Trophoblast cell (in vitro differentiated cells and primary cell): ENCODE data around the gene APOL3.
"Not testable (repeated sequence)": the region's sequence is repeated elsewhere in the genome, so short reads cannot be mapped to it uniquely, and the experiment has no call there.

Experiments
- DNase-seq, 2 donors: peaks; one replicate each; pipeline ENCODE4 v3.0.0-alpha.2; 2016
- H2AFZ ChIP-seq: 2 replicates; pipeline ENCODE4 v1.6.1; 2013; ENCODE audit warnings: low read length, moderate library complexity, mild to moderate bottlenecking; ENCODE audit not compliant: insufficient read depth, poor library complexity
- H2AK5ac ChIP-seq: 2 replicates; pipeline ENCODE4 v1.6.1; 2013; ENCODE audit warnings: mild to moderate bottlenecking, low read length
- H2BK120ac ChIP-seq: 2 replicates; pipeline ENCODE4 v1.6.1; 2013; ENCODE audit warnings: low read length, mild to moderate bottlenecking, moderate library complexity; ENCODE audit not compliant: insufficient read depth, poor library complexity
- H2BK12ac ChIP-seq: 2 replicates; pipeline ENCODE4 v1.6.1; 2013; ENCODE audit warnings: mild to moderate bottlenecking, low read length, moderate library complexity
- H2BK5ac ChIP-seq: 2 replicates; pipeline ENCODE4 v1.6.1; 2013; ENCODE audit warnings: low read length, low read depth, moderate library complexity, mild to moderate bottlenecking; ENCODE audit not compliant: poor library complexity
- H3K14ac ChIP-seq: 2 replicates; pipeline ENCODE4 v1.6.1; 2013; ENCODE audit warnings: mild to moderate bottlenecking, low read length
- H3K18ac ChIP-seq: 2 replicates; pipeline ENCODE4 v1.6.1; 2013; ENCODE audit warnings: mild to moderate bottlenecking, low read length
- H3K23ac ChIP-seq: 2 replicates; pipeline ENCODE4 v1.6.1; 2013; ENCODE audit warnings: low read length
- H3K27ac ChIP-seq: 2 replicates; pipeline ENCODE4 v1.5.1; 2013; ENCODE audit warnings: low read depth, mild to moderate bottlenecking, inconsistent platforms, low read length, moderate library complexity
- H3K27me3 ChIP-seq: 2 replicates; pipeline ENCODE4 v1.6.1; 2013; ENCODE audit warnings: inconsistent platforms, mild to moderate bottlenecking, low read length, moderate library complexity; ENCODE audit not compliant: insufficient read depth
- H3K36me3 ChIP-seq, 2 experiments: 1 replicate in 1 of 2; 2 replicates in 1 of 2; pipeline ENCODE4 v1.6.1; 2013; ENCODE audit warnings: low read length in 2 of 2, mild to moderate bottlenecking in 2 of 2, moderate library complexity in 1 of 2; ENCODE audit not compliant: insufficient read depth in 2 of 2, control insufficient read depth in 1 of 2
- H3K4ac ChIP-seq: 2 replicates; pipeline ENCODE4 v1.6.1; 2013; ENCODE audit warnings: low read depth, mild to moderate bottlenecking, low read length, moderate library complexity
- H3K4me1 ChIP-seq, 2 experiments: 1 replicate in 1 of 2; 2 replicates in 1 of 2; pipeline ENCODE4 v1.6.1; 2013; ENCODE audit warnings: low read length in 2 of 2, mild to moderate bottlenecking in 2 of 2, moderate library complexity in 1 of 2; ENCODE audit not compliant: insufficient read depth in 2 of 2, control insufficient read depth in 1 of 2
- H3K4me2 ChIP-seq: 2 replicates; pipeline ENCODE4 v1.6.1; 2013; ENCODE audit warnings: inconsistent platforms, mild to moderate bottlenecking, low read length, moderate library complexity
- H3K4me3 ChIP-seq: 2 replicates; pipeline ENCODE4 v1.5.1; 2013; ENCODE audit warnings: mild to moderate bottlenecking, low read depth, low read length, inconsistent platforms
- H3K79me1 ChIP-seq: one replicate; pipeline ENCODE4 v1.6.1; 2013; ENCODE audit warnings: low read length
- H3K79me2 ChIP-seq: 2 replicates; pipeline ENCODE4 v1.6.1; 2013; ENCODE audit warnings: low read length, mild to moderate bottlenecking; ENCODE audit not compliant: control insufficient read depth, insufficient read depth, poor library complexity
- H3K9ac ChIP-seq: 2 replicates; pipeline ENCODE4 v1.6.1; 2013; ENCODE audit warnings: mild to moderate bottlenecking, low read length
- H3K9me3 ChIP-seq: 2 replicates; pipeline ENCODE4 v1.6.1; 2013; ENCODE audit warnings: low read depth, mild to moderate bottlenecking, control low read depth, inconsistent platforms, low read length; ENCODE audit not compliant: insufficient read depth
- H4K12ac ChIP-seq: 2 replicates; pipeline ENCODE4 v1.6.1; 2013; ENCODE audit warnings: low read depth, mild to moderate bottlenecking, low read length, moderate library complexity
- H4K8ac ChIP-seq: 2 replicates; pipeline ENCODE4 v1.6.1; 2013; ENCODE audit warnings: low read depth, mild to moderate bottlenecking, low read length, moderate library complexity
- H4K91ac ChIP-seq: one replicate; pipeline ENCODE4 v1.6.1; 2013; ENCODE audit warnings: low read depth, mild to moderate bottlenecking, low read length, moderate library complexity
- WGBS: extraction: QIAGEN DNeasy Blood & Tissue Kit; methylation state at CpG from one replicate; pipeline ENCODE4 v1.1.7; 2013; ENCODE audit warnings: missing lambda C conversion rate; ENCODE audit not compliant: insufficient read length, insufficient coverage; ENCODE audit errors: extremely low coverage; 5-methylcytosine and 5-hydroxymethylcytosine counted together

Gene APOL3

DNA sequence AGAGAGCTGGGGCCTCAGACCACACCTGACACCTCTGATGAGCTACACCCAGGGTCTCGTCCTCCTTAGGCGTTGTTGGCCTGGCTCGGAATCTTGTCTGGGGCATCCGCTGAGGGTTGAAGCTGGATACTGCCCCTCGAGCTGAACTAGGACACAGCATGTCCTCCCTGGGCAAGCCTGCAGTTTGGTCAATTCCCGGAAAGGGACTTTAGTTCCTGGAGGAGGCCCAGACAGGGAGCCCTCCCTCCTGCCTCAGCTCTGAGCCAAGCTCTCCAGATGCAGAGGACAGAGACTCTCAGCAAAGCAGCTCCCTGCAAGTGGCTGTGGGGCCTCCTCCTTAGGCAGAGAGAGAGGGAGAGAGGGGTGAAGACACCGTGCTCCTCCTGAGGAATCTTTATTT is 4.9 kb downstream of the APOL3 start:
- WGBS = no CpG with 5 or more reads among the region's 7 CpGs
- H3K79me1 ChIP-seq = no peaks in the 10 kb centered on the region
- H3K4me1 ChIP-seq = peaks cover 4% of the 10 kb centered on the region in 2 experiments
- H2AFZ ChIP-seq = no peak overlapping the region
- H2BK120ac ChIP-seq = no peak overlapping the region
- no peak overlapping the region for H2AK5ac ChIP-seq
- H2BK5ac ChIP-seq = no peak overlapping the region
- H3K4me2 ChIP-seq = no peak overlapping the region
- no peak for DNase-seq
- no peak overlapping the region for H3K18ac ChIP-seq
- no peak overlapping the region for H3K9ac ChIP-seq
- H3K27me3 ChIP-seq = no peaks in the 10 kb centered on the region
- H3K79me2 ChIP-seq = no peaks in the 10 kb centered on the region
- no peak overlapping the region for H3K27ac ChIP-seq
- no peak overlapping the region for H2BK12ac ChIP-seq
- no peak overlapping the region for H3K23ac ChIP-seq
- no peak overlapping the region for H3K4me3 ChIP-seq
- no peak overlapping the region for H4K8ac ChIP-seq
- H3K36me3 ChIP-seq = no peaks in the 10 kb centered on the region
- H4K91ac ChIP-seq = no peak overlapping the region
- H4K12ac ChIP-seq = no peak overlapping the region
- no peak overlapping the region for H3K4ac ChIP-seq
- H3K9me3 ChIP-seq = peaks cover 1% of the 10 kb centered on the region
- no peak overlapping the region for H3K14ac ChIP-seq

DNA sequence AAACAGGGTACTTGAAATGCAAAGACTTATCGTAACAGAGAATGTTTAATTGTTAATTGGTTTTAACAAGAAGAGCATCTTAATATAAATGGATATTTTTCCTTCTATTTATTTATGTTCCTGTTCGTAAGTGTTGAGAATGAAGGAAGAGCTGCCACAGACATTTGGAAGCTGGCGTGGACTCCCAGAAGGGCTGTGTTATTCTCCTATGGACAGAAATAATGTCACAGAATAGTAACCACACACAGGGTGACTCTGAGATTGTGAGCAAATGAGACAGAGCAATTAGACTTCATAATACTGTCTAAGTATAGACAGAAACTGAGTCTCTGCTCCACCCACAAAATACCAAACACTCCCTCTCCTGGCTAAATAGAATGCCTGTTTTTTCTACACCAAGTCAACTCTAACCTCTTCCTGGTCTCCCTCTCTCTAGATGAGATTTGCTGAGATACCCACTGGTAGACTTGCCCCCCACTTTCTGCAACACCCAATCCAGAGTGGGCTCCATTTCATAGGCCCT is 6.1 kb downstream of the APOL3 start:
- Histone ChIP-seq H2AFZ (no peak overlapping the region), H2BK5ac (no peak overlapping the region), H3K36me3 (no peaks in the 10 kb centered on the region), H3K4me3 (no peak overlapping the region), H3K4me1 (peaks cover 4% of the 10 kb centered on the region in 2 experiments), H2BK120ac (no peak overlapping the region), H3K9me3 (no peaks in the 10 kb centered on the region), H3K9ac (no peak overlapping the region), H3K18ac (no peak overlapping the region), H3K27me3 (no peaks in the 10 kb centered on the region), H3K79me1 (no peaks in the 10 kb centered on the region), H3K27ac (no peak overlapping the region), H4K91ac (no peak overlapping the region), H2AK5ac (no peak overlapping the region), H4K8ac (no peak overlapping the region), H3K14ac (no peak overlapping the region), H2BK12ac (no peak overlapping the region), H3K4me2 (no peak overlapping the region), H3K23ac (no peak overlapping the region), H3K4ac (no peak overlapping the region), H3K79me2 (no peaks in the 10 kb centered on the region), H4K12ac (no peak overlapping the region)
- WGBS = no CpG with 5 or more reads among the region's 3 CpGs
- DNase-seq = no peak

DNA sequence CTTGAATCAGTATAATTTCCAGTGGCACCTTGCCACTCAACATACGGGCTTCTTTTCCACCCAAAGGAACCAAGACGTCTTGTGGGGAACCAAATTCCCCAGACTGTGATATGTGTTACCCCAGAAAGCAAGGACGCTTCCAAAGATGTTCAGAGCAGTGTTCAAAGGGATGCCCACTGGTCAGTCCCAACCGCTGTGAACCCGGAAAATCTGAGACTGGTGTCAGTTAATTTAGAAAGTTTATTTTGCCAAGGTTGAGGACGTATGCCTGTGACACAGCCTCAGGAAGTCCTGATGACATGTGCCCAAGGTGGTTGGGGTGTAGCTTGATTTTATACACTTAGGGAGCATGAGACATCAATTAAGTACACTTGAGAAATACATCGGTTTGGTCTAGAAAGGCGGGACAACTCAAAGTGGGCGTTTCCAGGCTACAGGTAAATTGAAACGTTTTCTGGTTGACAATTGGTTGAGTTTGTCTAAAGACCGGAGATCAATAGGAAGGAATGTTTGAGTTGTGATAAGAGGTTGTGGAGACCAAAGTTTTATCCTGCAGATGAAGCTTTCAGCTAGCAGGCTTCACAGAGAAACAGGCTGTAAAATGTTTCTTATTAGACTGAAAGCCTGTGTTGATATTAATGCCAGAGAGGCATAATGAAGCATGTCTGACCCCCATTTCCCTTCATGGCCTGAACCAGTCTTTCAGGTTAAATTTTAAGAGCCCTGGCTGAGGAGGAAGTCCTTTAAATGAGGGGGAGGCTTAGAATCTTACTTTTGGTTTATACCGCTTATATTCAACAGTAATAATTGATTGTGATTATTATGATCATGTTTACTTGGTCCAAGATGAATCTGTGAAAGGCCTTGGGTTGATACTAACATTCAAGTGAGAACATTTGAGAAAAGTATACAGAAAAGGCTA is 6.8 kb downstream of the APOL3 start:
- H3K4me2 ChIP-seq = no peak overlapping the region
- WGBS = no CpG with 5 or more reads among the region's 12 CpGs
- no peak overlapping the region for H2BK5ac ChIP-seq
- no peaks in the 10 kb centered on the region for H3K79me1 ChIP-seq
- H2BK120ac ChIP-seq = no peak overlapping the region
- H4K12ac ChIP-seq = no peak overlapping the region
- H3K79me2 ChIP-seq = no peaks in the 10 kb centered on the region
- no peak overlapping the region for H3K14ac ChIP-seq
- no peak overlapping the region for H3K27ac ChIP-seq
- no peak overlapping the region for H3K23ac ChIP-seq
- no peak overlapping the region for H3K4ac ChIP-seq
- H2BK12ac ChIP-seq = no peak overlapping the region
- no peak overlapping the region for H4K8ac ChIP-seq
- no peak overlapping the region for H3K18ac ChIP-seq
- H4K91ac ChIP-seq = no peak overlapping the region
- DNase-seq = no peak
- no peaks in the 10 kb centered on the region for H3K36me3 ChIP-seq
- H3K27me3 ChIP-seq = no peaks in the 10 kb centered on the region
- H3K4me3 ChIP-seq = no peak overlapping the region
- peaks cover 4% of the 10 kb centered on the region in 2 experiments for H3K4me1 ChIP-seq
- no peak overlapping the region for H2AK5ac ChIP-seq
- no peak overlapping the region for H2AFZ ChIP-seq
- H3K9me3 ChIP-seq = no peaks in the 10 kb centered on the region
- no peak overlapping the region for H3K9ac ChIP-seq

DNA sequence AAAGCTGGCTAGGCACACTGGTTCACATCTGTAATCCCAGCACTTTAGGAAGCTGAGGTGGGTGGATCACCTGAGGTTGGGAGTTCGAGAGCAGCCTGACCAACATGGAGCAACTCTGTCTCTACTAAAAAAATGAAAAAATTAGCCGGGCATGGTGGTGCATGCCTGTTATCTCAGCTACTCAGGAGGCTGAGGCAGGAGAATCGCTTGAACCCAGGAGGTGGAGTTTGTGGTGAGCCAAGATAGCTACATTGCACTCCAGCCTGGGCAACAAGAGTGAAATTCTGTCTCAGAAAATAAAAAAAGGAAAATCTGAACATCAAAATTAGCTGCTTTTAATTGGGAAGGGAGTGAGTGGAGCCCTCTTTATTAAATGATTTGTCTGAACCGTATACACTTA is 7.7 kb downstream of the APOL3 start:
- H2AK5ac ChIP-seq, H3K18ac ChIP-seq, H3K9ac ChIP-seq, H3K36me3 ChIP-seq, H3K27ac ChIP-seq, H3K79me1 ChIP-seq, H3K4me3 ChIP-seq, H2BK12ac ChIP-seq, H3K4ac ChIP-seq, H4K8ac ChIP-seq, H2AFZ ChIP-seq, H3K27me3 ChIP-seq, H3K79me2 ChIP-seq, H3K9me3 ChIP-seq, H2BK5ac ChIP-seq, H3K4me2 ChIP-seq, H4K91ac ChIP-seq, H3K14ac ChIP-seq, H4K12ac ChIP-seq, H3K4me1 ChIP-seq, H3K23ac ChIP-seq, H2BK120ac ChIP-seq, DNase-seq: not testable (repeated sequence)
- no CpG with 5 or more reads among the region's 4 CpGs for WGBS
